Activated T-helper 9 cell treated with anti-CD3 and anti-CD28 coated beads, Interleukin-2, amount 50 U/mL, for 16 hours (primary cell): Measurements from ENCODE around the gene VWA5B1.
"Not testable (repeated sequence)": the region's sequence is repeated elsewhere in the genome, so short reads cannot be mapped to it uniquely, and the experiment has no call there.

Experiments
- DNase-seq: peaks from one replicate; pipeline ENCODE4 v3.0.0-alpha.2; 2020; ENCODE audit warnings: low read depth

Gene VWA5B1

DNA sequence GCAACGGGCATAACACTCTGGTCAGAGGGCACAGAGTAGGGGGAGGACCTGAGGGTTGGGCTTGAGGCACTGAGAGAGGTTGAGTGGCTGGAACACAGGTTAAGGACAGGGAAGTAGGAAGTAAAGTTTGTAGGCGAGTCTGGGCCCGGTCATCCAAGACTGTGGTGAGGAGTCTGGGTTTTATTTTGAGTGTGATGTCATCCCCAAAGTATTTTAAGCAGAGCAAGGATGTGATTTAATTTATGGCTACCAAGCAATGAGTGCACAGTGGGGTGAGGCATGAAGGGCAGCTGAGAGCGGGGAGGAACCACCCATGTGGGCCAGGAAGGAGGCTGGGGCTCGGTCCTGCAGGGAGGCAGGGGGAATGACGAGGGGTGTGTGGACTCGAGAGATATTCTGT, 11.2 kb upstream of the VWA5B1 start:
- no peak for DNase-seq

GRCh38 chr1:20280341-20280740, 10.3 kb upstream of the VWA5B1 start:
- DNase-seq: no peak

GRCh38 chr1:20280906-20281305, 9.8 kb upstream of the VWA5B1 start:
- DNase-seq: no peak

- no peak for DNase-seq
Observed at GRCh38 chr1:20281801-20282200, 8.9 kb upstream of the VWA5B1 start.

- no peak for DNase-seq
Observed at GRCh38 chr1:20282533-20282932, 8.1 kb upstream of the VWA5B1 start.

GRCh38 chr1:20284046-20284445, 6.6 kb upstream of the VWA5B1 start:
- DNase-seq: no peak

- no peak for DNase-seq
Observed at GRCh38 chr1:20284625-20285024, 6.0 kb upstream of the VWA5B1 start.

DNA sequence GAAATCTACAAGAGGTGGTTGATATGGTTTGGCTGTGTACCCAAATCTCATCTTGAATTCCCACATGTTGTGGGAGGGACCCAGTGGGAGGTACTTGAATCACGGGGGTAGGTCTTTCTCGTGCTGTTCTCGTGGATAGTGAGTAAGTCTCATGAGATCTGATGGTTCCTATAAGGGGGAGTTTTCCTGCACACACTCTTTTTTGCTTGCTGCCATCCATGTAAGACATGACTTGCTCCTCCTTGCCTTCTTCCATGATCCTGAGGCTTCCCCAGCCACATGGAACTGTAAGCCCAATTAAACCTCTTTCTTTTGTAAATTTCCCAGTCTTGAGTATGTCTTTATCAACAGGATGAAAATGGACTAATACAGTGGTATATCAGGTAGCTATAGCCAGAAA, 5.2 kb upstream of the VWA5B1 start:
- DNase-seq: no peak

- not testable (repeated sequence) for DNase-seq
Observed at GRCh38 chr1:20287696-20288095, 3.0 kb upstream of the VWA5B1 start.

GRCh38 chr1:20291645-20292084, 990 bp downstream of the VWA5B1 start:
- DNase-seq: no peak

- no peak for DNase-seq
Observed at GRCh38 chr1:20298626-20299025, 8.0 kb downstream of the VWA5B1 start.

DNA sequence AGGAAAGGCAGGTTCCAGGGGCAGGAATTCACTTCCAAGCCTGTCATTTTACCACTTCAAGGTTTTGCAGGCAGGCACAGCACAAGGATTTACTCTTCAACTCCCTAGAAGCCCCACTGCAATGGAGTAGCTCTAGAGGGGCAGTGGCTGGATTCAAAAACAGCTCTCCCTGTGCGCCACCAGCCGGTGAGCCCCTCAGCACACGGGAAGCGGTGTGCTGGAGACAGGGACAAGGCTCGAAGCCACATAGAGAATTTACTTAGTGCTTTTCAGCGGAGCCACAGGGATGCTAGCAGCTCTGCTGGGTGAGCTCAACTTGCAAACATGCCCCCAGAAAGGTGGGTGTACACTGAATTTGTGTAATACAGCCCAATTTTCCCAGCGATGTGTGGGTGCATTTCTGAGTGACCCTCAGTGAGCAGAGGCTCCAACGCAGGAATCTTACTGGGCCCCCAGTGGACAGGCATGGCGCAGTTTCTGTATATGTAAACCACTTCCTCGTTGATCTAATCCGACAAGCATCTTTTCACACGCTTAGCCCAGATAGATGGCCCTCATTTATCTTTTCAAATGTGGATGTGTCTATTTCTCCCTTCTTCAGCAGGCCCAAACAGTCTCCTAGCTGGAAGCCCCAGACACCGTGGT, 10.9 kb downstream of the VWA5B1 start:
- no peak for DNase-seq

GRCh38 chr1:20302108-20302471, 11.4 kb downstream of the VWA5B1 start:
- no peak for DNase-seq

DNA sequence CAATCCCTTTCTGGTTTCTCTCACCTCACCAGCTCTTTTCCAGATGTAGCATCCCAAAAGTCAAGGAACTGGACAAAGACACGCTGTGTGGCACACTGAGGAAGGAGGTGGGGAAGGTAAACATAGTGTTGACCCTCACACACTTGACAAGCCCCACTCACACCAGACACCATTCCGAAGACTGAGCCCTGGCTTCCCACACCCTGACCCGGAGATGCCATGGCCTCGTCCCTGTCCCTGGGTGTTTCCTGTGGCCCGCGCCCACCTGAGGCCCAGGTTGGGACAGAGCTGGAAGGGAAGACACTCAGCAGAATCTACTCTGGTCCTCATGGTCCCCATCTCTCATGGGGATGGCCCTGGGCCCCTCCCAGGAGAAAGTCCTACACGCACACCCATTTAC, 16.4 kb downstream of the VWA5B1 start:
- DNase-seq: no peak

GRCh38 chr1:20308569-20308968, 17.9 kb downstream of the VWA5B1 start:
- no peak for DNase-seq

- no peak for DNase-seq
Observed at GRCh38 chr1:20311289-20311688, 20.6 kb downstream of the VWA5B1 start.

- no peak for DNase-seq
Observed at GRCh38 chr1:20312310-20312709, 21.6 kb downstream of the VWA5B1 start.

DNA sequence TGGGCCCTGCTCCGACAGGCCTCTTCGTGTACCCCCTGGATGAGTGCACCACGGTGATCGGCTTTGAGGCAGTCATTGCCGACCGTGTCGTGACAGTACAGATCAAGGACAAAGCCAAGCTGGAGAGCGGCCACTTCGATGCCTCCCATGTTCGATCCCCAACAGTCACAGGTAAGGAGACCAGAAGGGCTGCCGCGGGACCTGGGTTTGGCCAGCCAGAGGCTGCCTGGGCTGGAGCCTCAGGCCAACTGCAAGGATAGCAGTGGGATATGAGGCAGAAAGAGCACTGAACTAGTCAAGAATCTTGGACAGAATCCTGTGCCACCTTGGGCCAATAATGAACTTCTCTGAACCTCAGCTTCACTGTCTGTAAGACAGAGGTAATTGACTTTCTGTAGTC, 22.1 kb downstream of the VWA5B1 start:
- DNase-seq: no peak

DNA sequence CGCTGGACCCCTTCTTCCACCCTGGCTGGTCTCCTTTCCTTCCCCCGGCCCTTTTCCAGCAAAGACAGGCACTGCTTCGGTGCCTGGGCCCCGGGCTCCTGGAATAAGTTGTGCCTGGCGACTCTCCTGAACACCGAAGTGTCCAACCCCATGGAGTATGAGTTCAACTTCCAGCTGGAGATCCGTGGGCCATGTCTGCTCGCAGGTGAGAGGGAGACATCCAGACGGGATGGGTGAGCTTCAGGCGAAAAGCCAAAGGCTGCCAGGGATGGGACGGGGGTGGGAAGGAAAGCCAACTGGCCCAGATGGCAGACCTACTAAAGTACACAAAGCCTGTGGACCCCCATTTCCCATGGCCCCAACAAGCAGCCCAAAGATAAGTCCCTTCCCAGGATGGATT, 26.8 kb downstream of the VWA5B1 start:
- DNase-seq: no peak

- no peak for DNase-seq
Observed at GRCh38 chr1:20318521-20318920, 27.8 kb downstream of the VWA5B1 start.

DNA sequence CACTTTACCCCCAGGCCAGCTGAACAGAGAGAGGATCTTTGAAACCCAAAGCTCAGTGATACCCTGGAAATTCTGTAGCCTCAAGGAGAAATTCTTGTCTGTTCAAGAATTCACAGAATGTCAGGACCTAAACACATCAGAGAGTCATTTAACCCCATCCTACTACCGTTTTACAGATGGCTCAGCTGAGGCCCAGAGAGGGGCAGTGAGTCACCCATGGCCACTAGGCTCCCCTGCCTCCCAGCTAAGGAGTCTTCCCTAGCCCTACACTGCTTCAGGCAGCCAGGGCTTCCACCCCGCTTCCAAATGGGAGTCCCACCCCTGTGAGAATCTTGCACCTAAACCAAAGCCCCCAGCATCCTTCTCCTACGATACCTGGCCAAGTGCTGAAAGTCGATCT, 28.3 kb downstream of the VWA5B1 start:
- no peak for DNase-seq

GRCh38 chr1:20319456-20320220, 29.0 kb downstream of the VWA5B1 start:
- DNase-seq: no peak

- DNase-seq: no peak
Observed at GRCh38 chr1:20320704-20321103, 30.0 kb downstream of the VWA5B1 start.

DNA sequence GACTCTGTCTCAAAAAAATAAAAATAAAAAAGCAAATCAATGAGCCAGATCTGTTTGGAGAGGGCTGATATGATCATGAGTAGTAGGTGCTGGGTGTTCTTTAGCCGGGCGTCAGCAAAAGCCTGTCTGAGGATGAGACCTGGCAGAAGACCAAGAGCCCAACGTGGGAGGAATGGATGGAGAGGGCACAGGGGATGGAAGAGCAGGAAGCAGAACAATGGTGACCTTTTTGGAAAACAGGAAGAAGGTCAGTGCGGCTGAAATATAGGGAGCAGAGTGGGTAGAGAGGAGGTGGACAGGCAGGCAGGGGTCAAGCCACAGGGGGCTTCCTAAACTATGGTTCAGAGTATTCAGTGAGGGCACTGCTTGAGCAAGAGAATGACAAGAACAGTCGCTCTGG, 30.9 kb downstream of the VWA5B1 start:
- DNase-seq: no peak
